ENCODE measurements around the gene ZNF618. TPM values are rescaled to one million over a fixed set of nuclear protein-coding genes. Genes with fewer than 3 reads are reported as not detected.
"Not testable (repeated sequence)": the region's sequence is repeated elsewhere in the genome, so short reads cannot be mapped to it uniquely, and the experiment has no call there.

The ZNF618 gene
- total RNA-seq, 1 experiment from 2014 or later = 3.4 TPM

- no peak for DNase-seq (ENCODE audit: low spot score)
Observed at GRCh38 chr9:114037961-114038723, 162.0 kb downstream of the ZNF618 start.

GRCh38 chr9:114038724-114039313, 162.7 kb downstream of the ZNF618 start:
- DNase-seq (ENCODE audit: low spot score) = no peak

DNA sequence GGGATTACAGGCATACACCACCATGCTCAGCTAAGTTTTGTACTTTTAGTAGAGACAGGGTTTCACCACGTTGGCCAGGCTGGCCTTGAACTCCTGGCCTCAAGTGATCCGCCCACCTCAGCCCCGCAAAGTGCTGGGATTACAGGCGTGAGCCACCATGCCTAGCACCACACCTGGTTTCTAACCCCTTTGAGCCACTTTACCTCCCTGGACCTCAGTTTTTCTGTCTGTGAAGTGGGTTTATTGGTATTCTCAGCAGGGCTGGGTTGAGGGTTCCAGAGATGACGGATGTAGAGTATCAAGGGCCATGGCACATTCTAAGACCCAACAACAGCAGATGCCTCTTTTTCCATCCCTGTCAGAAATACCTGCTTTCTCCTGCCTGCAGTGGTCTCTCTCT, 163.4 kb downstream of the ZNF618 start:
- no peak for DNase-seq (ENCODE audit: low spot score)

GRCh38 chr9:114043660-114044059, 167.6 kb downstream of the ZNF618 start:
- DNase-seq (ENCODE audit: low spot score) = not testable (repeated sequence)

DNA sequence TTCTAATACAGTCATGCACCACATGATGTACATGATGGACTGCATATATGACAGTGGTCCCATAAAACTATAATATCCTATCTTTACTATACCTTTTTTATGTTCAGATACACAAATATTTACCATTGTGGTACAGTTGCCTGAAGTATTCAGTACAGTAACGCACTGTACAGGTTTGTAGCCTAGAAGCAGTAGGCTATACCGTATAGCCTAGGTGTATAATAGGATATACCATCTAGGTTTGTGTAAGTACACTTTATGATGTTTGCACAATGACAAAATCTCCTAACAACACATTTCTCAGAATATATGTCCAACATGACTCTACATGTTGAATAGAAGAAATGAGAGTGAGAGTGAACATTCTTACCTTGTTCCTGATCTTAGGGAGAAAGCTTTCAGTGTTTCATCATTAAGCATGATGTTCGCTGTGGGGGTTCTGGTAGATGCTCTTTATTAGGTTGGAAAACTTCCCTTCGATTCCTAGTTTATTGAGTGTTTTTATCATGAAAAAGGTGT, 170.2 kb downstream of the ZNF618 start:
- DNase-seq (ENCODE audit: low spot score) = no peak

DNA sequence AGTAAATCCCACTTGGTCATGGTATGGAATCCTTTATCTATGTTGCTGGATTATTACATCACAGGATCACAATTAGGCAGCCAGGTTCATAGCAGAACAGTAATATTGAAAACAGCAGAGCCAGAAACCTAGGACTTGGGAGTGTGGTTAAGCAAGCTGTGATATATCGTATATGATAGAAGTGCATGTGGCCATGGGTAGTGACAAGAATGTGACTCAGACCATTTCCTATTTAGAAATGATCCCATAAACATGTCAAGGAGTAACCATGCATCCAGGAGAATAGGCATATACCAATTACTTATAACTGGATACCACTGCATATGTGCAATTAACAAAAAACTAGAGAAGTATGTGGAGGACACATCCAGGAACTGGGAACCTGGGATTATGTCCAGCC, 170.8 kb downstream of the ZNF618 start:
- peak; percentile 31 for DNase-seq (ENCODE audit: low spot score)

DNA sequence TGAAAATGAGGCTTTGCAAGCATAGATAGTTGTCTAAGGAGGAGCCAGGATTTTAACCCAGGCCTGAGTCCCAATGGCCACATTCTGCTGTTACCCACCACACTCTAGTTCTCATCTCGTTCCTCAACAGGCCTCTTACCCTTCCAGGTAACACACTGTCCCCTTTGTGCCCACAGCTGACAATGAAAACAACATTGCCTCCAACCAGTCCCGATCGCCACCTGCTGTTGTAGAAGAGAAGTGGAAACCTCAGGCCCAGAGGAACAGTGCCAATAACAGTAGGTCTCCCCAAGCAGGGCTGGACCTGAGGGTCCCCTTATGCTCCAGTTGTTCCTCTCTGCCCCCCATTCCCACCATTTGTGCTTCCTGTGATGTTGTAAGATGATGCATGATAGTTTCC, 171.6 kb downstream of the ZNF618 start:
- DNase-seq (ENCODE audit: low spot score) = no peak

GRCh38 chr9:114048533-114049415, 172.7 kb downstream of the ZNF618 start:
- no peak for DNase-seq (ENCODE audit: low spot score)

DNA sequence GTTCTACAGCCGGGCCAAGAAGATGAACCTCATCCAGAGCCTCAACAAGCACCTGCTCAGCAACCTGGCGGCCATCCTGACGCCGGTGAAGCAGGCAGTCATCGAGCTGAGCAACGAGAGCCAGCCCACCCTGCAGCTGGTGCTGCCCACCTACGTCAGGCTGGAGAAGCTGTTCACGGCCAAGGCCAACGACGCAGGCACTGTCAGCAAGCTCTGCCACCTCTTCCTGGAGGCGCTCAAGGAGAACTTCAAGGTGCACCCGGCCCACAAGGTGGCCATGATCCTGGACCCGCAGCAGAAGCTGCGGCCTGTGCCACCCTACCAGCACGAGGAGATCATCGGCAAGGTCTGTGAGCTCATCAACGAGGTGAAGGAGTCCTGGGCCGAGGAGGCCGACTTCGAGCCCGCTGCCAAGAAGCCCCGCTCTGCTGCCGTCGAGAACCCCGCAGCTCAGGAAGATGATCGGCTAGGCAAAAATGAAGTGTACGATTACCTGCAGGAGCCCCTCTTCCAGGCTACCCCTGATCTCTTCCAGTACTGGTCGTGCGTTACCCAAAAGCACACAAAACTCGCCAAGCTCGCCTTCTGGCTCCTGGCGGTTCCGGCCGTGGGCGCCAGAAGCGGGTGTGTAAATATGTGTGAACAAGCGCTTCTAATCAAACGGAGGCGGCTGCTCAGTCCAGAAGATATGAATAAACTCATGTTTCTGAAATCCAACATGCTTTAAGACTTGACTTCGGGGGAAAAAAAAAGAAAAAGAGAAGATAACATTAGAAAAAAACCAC, 173.5 kb downstream of the ZNF618 start:
- no peak for DNase-seq (ENCODE audit: low spot score)

GRCh38 chr9:114050226-114050568, 174.1 kb downstream of the ZNF618 start:
- DNase-seq (ENCODE audit: low spot score) = no peak

GRCh38 chr9:114050646-114051045, 174.5 kb downstream of the ZNF618 start:
- DNase-seq (ENCODE audit: low spot score) = no peak

DNA sequence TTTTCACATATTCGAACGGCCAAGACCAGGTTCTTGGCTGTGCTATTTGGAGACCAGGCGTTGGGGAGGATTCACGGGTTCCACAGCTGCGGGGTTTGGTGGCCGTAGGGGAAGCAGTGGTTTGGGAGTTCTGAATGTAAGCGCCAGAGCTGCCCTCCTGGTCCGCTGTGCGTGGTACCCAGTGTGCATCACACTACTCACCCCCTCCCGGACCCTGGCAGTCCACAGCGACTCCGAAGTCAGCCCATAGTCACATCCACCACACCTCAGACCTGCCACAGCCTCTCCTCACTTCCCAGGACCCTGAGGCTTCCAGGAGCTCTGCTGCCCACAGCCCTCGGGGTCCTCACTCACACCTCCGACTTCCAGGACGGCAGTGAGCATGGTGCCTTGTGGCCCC, 175.2 kb downstream of the ZNF618 start:
- no peak for DNase-seq (ENCODE audit: low spot score)

DNA sequence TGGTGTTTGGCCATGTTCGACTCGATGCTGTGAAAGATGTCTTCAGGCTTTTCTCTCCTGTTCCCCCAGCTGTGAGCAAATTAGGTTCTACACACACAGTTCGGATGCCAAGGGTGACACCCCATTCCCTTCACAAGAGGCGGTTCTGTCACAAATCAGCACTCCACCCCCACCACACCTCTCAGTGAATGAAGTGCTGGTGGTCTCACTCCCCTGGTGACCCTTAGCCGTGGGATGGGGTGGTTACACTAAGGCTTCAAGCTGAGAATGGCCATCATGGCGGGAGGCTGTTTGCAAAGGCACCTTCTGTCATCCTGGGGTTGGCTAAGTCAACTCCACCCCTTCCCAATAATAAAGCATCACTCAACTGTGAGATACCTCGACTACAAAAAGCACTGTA, 175.6 kb downstream of the ZNF618 start:
- DNase-seq (ENCODE audit: low spot score) = no peak

GRCh38 chr9:114053246-114054005, 177.3 kb downstream of the ZNF618 start:
- no peak for DNase-seq (ENCODE audit: low spot score)

- no peak for DNase-seq (ENCODE audit: low spot score)
Observed at GRCh38 chr9:114054191-114054690, 178.1 kb downstream of the ZNF618 start.

DNA sequence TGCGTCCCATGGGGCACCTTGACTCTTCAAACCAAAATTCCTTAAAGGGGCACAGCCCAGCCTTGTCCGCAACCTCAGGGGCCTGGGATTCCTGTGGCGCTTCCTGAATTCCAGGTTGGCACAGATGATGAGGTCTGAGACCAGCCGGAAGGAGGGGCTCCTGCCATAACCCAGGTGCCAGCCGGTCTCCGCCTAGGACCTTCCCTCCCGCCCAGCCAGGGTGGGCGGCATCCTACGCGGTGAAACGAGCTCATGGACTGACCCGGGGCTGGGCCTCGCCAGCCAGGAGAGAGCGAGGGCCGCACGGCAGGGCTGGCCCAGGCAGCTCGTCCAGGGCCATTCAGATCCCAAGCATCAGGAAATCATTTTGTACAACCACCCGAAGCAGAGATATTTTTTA, 179.0 kb downstream of the ZNF618 start:
- no peak for DNase-seq (ENCODE audit: low spot score)

- no peak for DNase-seq (ENCODE audit: low spot score)
Observed at GRCh38 chr9:114055894-114056293, 179.8 kb downstream of the ZNF618 start.

DNA sequence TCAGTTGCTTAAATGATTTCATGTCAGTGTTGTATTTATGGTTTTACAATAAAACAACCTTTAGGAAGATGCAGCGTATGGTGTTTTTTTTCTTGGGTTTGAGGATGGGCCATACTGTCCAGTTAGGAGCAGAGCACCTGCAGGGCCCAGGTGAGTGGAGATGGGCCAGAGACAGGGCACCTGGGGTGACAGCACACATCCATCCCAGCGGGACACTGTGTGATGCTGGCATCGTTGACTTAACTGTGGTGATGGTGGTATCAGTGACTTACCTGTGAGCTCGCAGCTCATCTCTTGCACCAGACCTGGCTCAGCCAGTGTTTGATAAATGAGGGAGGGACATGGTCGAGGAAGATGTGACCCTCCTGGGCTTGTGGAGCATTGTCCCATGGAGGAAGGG, 180.4 kb downstream of the ZNF618 start:
- no peak for DNase-seq (ENCODE audit: low spot score)

DNA sequence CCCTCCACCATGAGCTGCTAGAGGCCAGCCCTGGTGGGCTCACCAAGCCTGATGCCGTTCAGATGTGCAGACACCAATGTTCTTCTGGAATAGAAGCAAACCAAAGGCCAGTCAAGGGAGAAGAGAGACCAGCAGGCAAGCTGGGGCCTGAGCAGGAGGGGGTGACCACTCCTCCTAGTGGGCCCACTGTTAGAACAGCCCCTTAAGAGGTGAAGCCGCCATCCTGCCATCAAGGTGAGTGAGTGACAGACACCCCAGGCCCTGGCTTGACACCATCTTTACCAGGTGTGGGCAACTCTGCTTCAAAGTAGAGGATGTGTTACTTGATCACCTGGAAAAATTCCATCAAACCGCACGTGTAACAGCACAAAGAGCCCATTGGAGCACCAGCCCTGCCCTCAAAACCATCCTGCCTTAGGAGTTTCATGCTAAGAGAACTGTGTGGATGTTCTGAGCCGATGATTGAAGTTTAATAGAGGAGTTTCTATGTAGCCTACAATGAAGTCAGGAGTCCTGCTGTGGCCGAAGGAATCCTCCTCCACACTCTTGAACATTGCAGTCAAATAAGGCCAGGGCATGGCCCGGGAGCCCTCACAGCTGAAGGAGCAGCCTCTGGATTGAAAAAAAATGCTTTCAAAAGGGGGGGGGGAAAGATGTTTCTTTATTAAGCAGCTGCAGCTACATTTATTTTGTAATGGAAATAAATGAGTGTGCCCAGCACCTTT, 181.2 kb downstream of the ZNF618 start:
- no peak for DNase-seq (ENCODE audit: low spot score)

GRCh38 chr9:114058688-114059046, 182.6 kb downstream of the ZNF618 start:
- DNase-seq (ENCODE audit: low spot score) = no peak
